ENCODE data around the gene OCA2. TPM values are rescaled to one million over a fixed set of nuclear protein-coding genes. Genes with fewer than 3 reads are reported as not detected.

The OCA2 gene
- total RNA-seq, 4 donors from 2014 or later, result 7.0 to 53.1 (median 20.4) TPM

DNA sequence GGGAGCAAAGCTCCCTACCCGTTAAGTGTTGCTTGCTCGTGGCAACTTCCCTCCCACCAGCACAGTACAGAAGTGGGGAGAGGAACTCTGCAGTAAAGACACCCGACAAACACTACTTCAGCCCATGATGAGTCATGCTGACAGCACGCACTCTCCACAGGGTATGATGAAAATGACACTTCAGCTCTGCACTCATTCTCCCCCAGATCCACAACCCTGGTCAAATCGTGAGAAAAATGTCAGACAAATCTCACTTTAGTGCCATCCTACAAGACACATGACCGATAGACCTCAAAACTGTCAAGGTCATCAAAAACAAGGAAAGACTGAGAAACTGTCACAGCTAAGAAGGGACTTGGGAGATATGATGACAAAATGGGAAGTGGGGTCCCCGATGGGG, 278.9 kb downstream of the OCA2 start:
- Histone ChIP-seq H3K9me3 (peaks cover 10% of the 10 kb centered on the region), H3K4me1 (no peaks in the 10 kb centered on the region), H3K36me3 (no peaks in the 10 kb centered on the region), H3K27me3 (no peaks in the 10 kb centered on the region), H3K4me3 (no peak overlapping the region), H3K27ac (no peak overlapping the region)
- WGBS, result 70% methylated on average over 7 of the region's 7 CpGs
- no peak for TF ChIP-seq POLR2A (IDR thresholded peaks at IDR 0.05)
- no peak for TF ChIP-seq EP300 (IDR thresholded peaks at IDR 0.05)
- TF ChIP-seq POLR2AphosphoS5 (IDR thresholded peaks at IDR 0.05), result no peak
- TF ChIP-seq, protein P1, sequence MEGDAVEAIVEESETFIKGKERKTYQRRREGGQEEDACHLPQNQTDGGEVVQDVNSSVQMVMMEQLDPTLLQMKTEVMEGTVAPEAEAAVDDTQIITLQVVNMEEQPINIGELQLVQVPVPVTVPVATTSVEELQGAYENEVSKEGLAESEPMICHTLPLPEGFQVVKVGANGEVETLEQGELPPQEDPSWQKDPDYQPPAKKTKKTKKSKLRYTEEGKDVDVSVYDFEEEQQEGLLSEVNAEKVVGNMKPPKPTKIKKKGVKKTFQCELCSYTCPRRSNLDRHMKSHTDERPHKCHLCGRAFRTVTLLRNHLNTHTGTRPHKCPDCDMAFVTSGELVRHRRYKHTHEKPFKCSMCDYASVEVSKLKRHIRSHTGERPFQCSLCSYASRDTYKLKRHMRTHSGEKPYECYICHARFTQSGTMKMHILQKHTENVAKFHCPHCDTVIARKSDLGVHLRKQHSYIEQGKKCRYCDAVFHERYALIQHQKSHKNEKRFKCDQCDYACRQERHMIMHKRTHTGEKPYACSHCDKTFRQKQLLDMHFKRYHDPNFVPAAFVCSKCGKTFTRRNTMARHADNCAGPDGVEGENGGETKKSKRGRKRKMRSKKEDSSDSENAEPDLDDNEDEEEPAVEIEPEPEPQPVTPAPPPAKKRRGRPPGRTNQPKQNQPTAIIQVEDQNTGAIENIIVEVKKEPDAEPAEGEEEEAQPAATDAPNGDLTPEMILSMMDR (IDR thresholded peaks at IDR 0.05), result no peak
- no peak for DNase-seq (ENCODE audit: low spot score in 2 of 2)

DNA sequence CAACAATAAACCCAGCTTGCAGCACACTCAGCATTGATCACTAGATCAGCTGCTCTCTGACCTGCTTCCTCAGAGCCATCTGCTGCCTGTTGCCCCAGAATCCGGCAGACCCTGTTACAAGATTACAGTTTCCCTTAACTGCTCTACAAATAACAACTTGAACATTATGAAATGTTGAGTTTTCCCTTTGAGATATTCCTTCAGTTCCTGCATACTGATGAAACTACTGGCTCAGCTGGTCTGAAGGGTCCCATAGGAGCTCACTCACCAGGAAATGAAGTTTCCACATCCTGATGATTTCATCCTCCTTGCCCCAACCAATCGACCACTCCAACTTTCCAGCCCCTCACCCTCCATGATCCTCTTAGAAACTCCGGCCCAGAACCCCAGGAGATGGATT, 281.9 kb downstream of the OCA2 start:
- H3K27ac ChIP-seq, result no peak overlapping the region
- no peaks in the 10 kb centered on the region for H3K36me3 ChIP-seq
- H3K4me3 ChIP-seq, result no peak overlapping the region
- TF ChIP-seq, protein P1 (IDR thresholded peaks at IDR 0.05), result no peak
- TF ChIP-seq EP300 (IDR thresholded peaks at IDR 0.05) (no peak), POLR2AphosphoS5 (IDR thresholded peaks at IDR 0.05) (no peak), POLR2A (IDR thresholded peaks at IDR 0.05) (no peak)
- DNase-seq (ENCODE audit: low spot score in 2 of 2), result no peak
- peaks cover 10% of the 10 kb centered on the region for H3K9me3 ChIP-seq
- no peaks in the 10 kb centered on the region for H3K27me3 ChIP-seq
- no peaks in the 10 kb centered on the region for H3K4me1 ChIP-seq
- 78% methylated on average over 3 of the region's 3 CpGs for WGBS

DNA sequence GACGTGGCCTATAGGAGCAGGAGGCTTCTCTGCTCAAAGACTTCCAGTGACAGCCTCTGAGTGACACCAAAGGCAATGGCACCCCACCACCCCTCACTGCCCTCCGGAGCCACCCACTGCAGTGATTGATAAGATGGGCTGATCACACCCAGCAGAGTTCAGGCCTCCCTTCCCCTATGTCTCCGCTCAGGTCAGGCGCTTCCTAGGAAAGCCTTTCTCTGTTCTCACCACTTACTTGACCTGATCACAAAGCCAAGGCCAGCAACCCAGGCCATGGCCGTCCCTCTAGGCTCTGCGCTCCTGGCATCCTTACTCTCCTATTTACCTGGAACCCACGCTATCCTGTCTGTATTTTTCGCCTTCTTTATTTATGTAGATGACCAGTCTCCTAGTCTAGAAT, 282.3 kb downstream of the OCA2 start:
- H3K27ac ChIP-seq, result no peak overlapping the region
- H3K36me3 ChIP-seq, result no peaks in the 10 kb centered on the region
- H3K9me3 ChIP-seq, result peaks cover 10% of the 10 kb centered on the region
- no peak for DNase-seq (ENCODE audit: low spot score in 2 of 2)
- H3K27me3 ChIP-seq, result no peaks in the 10 kb centered on the region
- TF ChIP-seq EP300 (IDR thresholded peaks at IDR 0.05) (no peak), POLR2A (IDR thresholded peaks at IDR 0.05) (no peak), POLR2AphosphoS5 (IDR thresholded peaks at IDR 0.05) (no peak)
- TF ChIP-seq, protein P1 (IDR thresholded peaks at IDR 0.05), result no peak
- H3K4me1 ChIP-seq, result no peaks in the 10 kb centered on the region
- WGBS, result 94% methylated on average over 8 of the region's 8 CpGs
- H3K4me3 ChIP-seq, result no peak overlapping the region

DNA sequence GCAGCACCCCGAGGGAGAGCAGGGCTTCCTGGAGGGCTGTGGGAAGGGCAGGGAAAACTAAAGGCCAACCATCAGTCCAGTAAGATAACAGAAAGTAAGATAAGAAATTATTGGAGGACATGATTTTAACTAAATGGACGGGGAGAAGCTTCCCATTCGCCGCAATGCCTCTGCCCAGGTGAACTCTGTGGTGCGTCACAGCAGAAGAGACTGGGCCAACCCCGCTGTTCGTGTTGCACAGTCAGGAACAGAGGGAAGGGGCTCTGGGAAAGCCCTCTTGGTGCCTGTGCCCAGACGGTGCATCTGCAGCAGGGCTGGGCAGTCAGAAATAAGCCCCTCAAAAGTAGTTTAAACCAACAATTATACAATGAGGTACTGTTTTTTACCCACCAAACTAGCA, 284.1 kb downstream of the OCA2 start:
- no peak for DNase-seq (ENCODE audit: low spot score in 2 of 2)
- Histone ChIP-seq H3K4me1 (no peaks in the 10 kb centered on the region), H3K27me3 (no peaks in the 10 kb centered on the region), H3K36me3 (no peaks in the 10 kb centered on the region), H3K4me3 (no peak overlapping the region), H3K9me3 (peaks cover 10% of the 10 kb centered on the region), H3K27ac (no peak overlapping the region)
- 83% methylated on average over 8 of the region's 8 CpGs for WGBS
- no peak for TF ChIP-seq POLR2A (IDR thresholded peaks at IDR 0.05)
- no peak for TF ChIP-seq POLR2AphosphoS5 (IDR thresholded peaks at IDR 0.05)
- no peak for TF ChIP-seq EP300 (IDR thresholded peaks at IDR 0.05)
- TF ChIP-seq, protein P1 (IDR thresholded peaks at IDR 0.05), result no peak

DNA sequence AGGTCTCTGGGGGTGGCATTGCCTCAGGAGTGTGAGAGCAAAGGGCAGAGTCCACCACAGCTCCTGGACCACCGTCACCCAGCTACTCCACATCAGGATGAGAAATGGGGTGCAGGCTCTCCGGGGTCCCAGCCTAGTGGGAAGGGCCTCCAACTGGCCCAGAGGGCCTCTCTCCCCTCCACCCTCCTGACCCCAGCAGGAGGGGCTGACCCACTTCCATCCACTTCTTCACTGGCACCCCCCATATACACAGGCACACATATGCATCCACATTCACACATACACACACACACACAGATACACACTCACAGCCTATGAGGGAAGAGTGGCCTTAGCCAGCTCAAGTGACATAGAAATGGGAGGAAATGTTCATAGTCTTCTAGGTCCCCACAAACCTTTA, 286.0 kb downstream of the OCA2 start:
- H3K27ac ChIP-seq, result no peak overlapping the region
- no peak for DNase-seq (ENCODE audit: low spot score in 2 of 2)
- 86% methylated on average over 2 of the region's 2 CpGs for WGBS
- TF ChIP-seq EP300 (IDR thresholded peaks at IDR 0.05) (no peak), POLR2AphosphoS5 (IDR thresholded peaks at IDR 0.05) (no peak), POLR2A (IDR thresholded peaks at IDR 0.05) (no peak)
- TF ChIP-seq, protein P1 (IDR thresholded peaks at IDR 0.05), result no peak
- no peaks in the 10 kb centered on the region for H3K27me3 ChIP-seq
- H3K4me1 ChIP-seq, result no peaks in the 10 kb centered on the region
- no peaks in the 10 kb centered on the region for H3K36me3 ChIP-seq
- no peak overlapping the region for H3K4me3 ChIP-seq
- peaks cover 10% of the 10 kb centered on the region for H3K9me3 ChIP-seq
